HG03025 (cell line): ENCODE results near the gene SLC43A3.

Experiments used
- ATAC-seq: cut with Tn5 transposase; IDR thresholded peaks from one replicate; pipeline ENCODE4 v1.9.1; 2021; ENCODE audit warnings: mild to moderate bottlenecking, moderate library complexity; ENCODE audit not compliant: unreplicated experiment, low FRiP score

Gene SLC43A3

DNA sequence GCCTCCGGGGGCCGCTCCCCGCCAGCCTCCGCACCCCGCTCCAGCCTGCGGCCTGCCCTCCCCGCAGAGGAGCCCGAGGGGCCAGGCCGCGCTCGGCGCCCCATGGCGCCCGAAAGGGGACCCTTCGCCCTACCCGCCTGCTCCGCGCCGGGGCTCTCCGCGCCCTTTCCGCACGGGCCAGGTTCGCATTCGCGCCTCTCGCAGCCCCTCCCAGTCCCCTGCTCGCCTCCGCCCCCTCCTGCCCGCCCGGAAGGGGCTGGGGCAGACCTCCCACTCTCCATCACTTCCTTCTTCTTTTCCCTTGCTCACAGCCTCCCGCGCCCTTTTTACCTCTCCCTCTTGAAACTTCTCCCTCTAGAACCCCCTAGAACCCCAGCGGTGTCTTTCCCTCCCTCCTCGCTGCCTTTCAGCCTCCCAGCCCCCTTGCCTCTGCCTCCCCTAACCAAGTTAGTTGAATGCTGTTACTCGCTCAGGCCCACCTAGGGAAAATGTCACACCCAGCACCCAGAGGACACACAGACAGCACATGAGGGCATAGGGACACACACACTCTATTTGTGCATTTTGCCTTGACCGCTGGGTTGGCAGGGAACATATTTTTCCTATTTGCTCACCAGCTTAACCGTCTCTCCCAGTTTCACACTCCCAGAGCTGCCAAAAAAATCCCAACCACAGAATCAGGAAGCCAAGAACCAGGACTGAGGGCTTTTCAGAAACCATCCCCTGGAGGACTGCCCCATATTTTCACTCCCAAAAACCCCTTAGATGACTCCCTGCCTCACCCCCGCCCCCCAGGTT is at the start of gene SLC43A3:
Gene SLC43A3 (minus strand): TSS at position 193 of the 798 bp plus-strand sequence. CDS start 949 bp downstream, outside the sequence.
- ATAC-seq: peak; percentile 49

GRCh38 chr11:57476047-57476756 is 49.3 kb upstream of the SLC43A3 start:
- ATAC-seq: peak; percentile 38

DNA sequence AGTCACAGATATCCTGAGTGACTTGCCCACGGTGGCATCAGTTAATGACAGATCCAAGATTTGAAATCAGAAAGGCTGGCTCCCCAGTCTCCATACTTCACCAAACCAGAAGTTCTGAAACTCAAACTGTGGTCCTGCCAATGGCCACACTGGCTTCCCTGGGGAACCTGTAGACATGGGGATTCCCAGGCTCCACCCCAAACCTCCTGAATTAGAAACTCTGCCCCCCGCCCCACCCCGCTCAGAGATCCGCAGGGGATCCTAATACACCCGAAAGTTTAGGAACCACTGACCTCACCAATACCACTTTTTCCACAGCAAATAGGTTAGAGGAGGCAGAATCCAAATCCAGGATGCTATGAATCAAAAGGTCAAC is 48.7 kb upstream of the SLC43A3 start:
- no peak for ATAC-seq

GRCh38 chr11:57475191-57475590 is 48.3 kb upstream of the SLC43A3 start:
- ATAC-seq: no peak

DNA sequence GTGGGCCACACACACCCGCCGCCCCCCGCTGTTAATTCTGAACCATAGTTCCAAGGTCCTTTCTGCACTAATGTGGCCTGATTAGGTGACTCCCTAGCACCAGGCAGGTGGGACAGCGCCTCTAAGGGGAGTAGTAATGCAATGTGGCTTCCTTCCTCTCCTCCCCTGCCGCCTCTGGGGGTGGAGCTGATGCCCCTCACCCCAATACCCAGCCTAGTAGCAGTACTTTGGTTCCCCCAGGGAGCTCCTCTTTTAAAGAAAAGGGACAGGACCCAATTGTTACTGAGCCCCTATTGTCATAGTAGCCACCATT is 47.8 kb upstream of the SLC43A3 start:
- ATAC-seq: no peak

GRCh38 chr11:57474017-57474802 is 47.3 kb upstream of the SLC43A3 start:
- ATAC-seq: no peak

- no peak for ATAC-seq
Measured at GRCh38 chr11:57473285-57473841, 46.4 kb upstream of the SLC43A3 start.

DNA sequence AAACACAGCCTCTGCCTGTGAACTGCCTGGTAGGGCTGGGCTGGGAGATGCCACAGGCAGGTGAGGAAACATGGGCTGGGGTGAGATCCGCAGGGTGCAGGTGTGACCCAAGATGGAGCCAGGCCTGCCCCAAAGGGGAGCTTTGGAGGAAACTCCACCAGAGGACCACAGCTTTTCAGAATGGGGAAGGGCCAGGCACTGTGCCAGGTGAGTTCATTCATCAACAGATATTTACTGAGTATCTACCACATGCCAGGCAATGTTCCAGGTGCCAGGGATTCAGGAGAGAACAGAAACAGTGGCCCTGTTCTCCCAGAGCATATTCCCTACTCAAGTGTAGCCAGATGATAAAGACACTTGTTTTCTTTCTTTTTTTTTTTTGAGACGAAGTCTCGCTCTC is 44.6 kb upstream of the SLC43A3 start:
- ATAC-seq: no peak

- ATAC-seq: no peak
Measured at GRCh38 chr11:57469268-57469667, 42.3 kb upstream of the SLC43A3 start.

DNA sequence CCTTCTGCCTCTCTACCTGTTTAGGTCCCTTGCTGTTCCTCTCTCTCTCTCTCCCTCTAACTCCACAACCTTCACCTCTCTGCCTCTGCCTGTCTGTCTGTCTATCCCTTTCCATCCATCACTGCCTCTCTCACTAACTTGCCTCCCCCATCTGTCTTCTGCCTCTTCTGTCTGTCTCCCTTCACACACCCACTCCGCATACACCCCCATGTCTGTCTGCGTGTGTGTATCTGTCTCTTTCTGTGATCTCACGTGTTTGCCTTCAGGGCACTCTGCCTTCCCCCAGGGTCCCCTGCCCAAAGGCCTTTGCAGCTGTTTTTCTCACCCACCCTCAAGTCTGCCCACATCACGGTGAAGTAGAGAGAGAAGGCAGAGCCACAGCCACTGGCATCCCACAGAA is 41.4 kb upstream of the SLC43A3 start:
- ATAC-seq: no peak

DNA sequence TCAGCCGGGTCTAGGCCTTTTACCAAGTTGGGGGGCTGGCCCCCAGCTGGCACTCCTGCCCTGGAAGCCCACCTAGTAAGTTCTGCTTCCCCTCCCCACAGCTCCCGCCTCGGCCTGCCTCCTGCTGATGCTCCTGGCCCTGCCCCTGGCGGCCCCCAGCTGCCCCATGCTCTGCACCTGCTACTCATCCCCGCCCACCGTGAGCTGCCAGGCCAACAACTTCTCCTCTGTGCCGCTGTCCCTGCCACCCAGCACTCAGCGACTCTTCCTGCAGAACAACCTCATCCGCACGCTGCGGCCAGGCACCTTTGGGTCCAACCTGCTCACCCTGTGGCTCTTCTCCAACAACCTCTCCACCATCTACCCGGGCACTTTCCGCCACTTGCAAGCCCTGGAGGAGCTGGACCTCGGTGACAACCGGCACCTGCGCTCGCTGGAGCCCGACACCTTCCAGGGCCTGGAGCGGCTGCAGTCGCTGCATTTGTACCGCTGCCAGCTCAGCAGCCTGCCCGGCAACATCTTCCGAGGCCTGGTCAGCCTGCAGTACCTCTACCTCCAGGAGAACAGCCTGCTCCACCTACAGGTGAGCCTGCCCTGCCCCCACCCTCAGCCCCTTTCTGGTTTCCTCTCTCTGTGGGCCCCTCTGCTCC is 40.7 kb upstream of the SLC43A3 start:
- no peak for ATAC-seq

- ATAC-seq: no peak
Measured at GRCh38 chr11:57466680-57467079, 39.8 kb upstream of the SLC43A3 start.

DNA sequence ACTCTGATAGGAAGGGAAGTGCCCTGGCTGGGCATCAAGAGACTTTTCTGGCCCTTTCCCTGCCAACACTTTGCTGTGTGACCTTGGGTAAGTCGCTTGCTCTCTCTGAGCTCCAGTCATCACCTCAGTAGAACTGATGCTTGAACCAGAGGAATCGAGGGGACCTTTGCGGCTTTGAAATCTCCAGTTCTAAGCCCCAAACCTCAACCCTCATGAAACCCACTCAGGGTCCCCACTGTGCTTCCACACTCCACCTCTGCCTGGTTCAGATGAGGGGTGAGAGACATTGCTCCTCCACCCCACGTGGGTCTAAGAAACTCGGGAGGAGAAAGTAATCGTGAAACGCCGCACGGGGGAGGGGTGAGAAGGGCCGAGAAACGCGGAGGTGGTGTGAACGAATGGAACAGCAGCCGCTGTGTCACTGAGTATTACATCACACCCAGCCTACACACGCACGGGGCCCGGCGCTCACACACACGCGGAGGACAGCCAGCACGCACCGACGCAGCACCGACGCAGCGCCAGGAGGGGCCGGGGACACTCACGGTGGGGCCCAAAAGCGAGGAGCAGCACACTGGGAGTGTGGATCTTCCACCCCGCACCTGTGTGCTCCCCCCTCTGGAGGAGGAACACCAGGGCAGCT is 37.7 kb upstream of the SLC43A3 start:
- ATAC-seq: no peak

DNA sequence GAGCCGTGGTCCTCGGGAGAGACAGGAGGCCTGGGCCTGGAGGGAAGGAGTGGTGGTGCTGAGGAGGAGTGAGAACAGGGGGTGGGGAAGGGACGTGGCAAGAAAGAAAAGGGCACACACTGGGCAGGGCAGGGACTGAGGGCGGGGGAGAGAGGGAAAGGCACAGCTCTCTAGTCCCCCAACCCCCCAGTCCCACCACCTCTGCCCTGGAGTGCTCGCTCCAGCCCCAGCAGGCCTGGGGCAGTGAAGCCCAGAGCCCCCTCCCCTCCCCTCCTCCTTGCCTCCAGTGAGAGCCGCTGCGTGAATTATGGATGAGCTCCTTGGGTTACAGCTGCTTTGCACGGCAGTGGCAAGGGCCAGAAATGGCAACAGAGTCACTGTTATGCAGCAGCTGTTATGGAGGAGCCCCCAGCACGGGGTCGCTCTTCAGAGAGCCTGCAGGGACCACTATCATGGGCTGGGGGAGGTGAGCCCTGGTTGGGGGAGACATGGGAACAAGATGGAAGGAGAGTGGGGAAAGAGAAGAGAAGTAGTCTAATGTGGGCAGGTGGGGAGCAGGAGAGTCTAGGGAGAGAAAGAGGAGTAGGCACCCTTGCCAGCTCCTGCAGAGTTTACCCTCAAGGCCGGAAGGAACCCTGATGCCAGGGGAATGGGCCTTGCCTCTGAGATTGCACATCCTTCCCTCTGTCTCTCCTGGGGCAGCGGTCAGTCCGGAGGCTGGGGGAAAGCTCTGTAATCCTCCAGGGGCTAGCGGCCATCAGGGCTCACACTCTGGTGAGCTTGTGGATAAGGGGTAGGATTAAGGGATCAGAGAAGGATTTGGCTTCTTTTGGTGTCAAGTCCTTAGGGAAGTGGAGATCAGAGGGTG is 37.0 kb upstream of the SLC43A3 start:
- no peak for ATAC-seq

GRCh38 chr11:57462597-57462996 is 35.7 kb upstream of the SLC43A3 start:
- no peak for ATAC-seq

DNA sequence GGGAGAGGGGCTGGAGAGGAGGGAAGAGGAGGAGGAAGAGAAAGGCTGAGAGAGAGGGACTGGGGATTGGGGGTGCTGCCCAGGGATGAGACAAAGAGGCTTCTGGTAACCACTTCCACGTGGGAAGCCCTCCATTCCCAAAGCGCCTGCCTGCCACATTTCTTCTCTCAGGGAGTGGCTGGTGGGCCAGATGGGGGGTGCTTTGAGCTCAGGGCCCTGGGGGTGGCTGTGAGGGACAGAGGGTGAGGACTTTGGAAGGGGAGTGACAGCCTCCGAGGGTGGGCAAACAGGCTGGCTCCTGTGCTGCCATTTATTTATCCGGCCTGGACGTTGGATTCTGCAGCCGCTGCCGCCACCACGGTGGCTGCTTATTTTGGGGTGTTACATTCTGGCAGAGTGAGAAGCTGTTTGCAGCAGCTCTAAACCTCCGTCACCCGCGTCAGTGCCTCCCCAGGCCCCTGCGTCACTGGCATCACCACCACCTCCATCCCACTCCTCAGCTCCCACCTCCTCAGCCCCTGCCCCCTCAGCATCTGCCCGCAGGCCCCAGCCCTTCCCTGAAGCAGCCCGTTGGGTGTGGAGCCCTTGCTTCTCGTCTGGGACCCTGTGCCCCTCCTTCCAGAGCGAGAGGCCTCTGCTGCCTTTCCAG is 35.0 kb upstream of the SLC43A3 start:
- ATAC-seq: no peak

DNA sequence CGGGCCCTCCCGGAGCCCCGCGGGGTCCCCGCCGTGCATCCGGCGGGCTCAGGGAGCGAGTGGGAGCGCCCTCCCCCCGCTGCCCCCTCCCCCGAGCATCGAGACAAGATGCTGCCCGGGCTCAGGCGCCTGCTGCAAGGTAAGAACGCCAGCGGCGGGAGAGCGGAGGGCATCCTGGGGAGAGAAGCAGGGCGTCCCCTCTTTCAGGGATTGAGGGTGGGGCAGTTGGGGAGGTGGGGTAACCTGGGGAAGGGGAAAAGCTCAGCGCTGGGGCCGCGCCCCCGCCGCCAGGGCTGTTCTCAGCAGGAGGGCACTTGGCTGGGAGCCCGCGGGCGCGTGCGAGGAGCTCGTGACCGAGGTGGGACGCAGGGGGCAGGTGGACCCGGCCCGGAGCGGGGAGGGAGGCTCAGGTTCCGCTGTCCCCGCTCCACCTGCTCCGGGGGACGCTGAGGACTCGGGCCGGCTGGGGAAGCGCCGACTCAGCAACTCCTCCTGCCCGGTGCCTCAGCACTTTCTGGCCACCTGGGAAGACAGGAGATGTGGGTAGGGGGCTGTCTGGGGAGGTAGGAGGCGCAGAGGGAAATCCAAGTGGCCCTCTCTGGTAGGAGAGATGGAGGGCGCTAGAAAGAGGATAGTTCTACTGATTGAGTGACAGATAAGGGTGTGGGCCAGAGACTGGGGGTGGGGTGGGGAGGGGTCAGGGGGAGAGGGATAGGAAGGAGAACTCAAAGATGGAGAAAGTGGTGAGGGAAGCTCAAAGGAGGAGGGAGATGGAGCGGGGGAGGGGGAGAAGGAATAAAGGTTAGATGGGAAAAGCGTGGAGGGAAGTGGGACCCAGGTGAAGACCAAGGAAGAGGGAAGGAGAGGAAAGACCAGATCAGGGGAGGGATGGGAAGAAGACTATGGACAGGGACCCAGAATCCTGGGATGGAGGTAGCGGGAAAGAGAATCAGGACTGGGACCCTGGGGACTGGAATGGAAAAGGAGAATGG is 34.1 kb upstream of the SLC43A3 start:
- ATAC-seq: no peak
